Measurements from ENCODE around the gene ZNF423.

Gene ZNF423

GRCh38 chr16:49697631-49698452 is 158.1 kb downstream of the ZNF423 start:
- H3K36me3 ChIP-seq (ENCODE audit: control insufficient read depth, insufficient read depth, low read length), result no peaks in the 10 kb centered on the region
- no peak overlapping the region for H3K4me3 ChIP-seq (replicated peaks; ENCODE audit: low read depth, low read length)
- H3K27me3 ChIP-seq (replicated peaks; ENCODE audit: control insufficient read depth, insufficient read depth, low read length), result no peaks in the 10 kb centered on the region
- TF ChIP-seq CTCF (IDR thresholded peaks at IDR 0.05; ENCODE audit: insufficient read depth, low read length, poor library complexity, severe bottlenecking), result no peak
- DNase-seq (ENCODE audit: extremely low read depth, insufficient read length), result no peak

GRCh38 chr16:49696414-49697101 is 159.4 kb downstream of the ZNF423 start:
- Histone ChIP-seq H3K36me3 (ENCODE audit: control insufficient read depth, insufficient read depth, low read length) (no peaks in the 10 kb centered on the region), H3K4me3 (replicated peaks; ENCODE audit: low read depth, low read length) (no peak overlapping the region), H3K27me3 (replicated peaks; ENCODE audit: control insufficient read depth, insufficient read depth, low read length) (peaks cover 1% of the 10 kb centered on the region)
- no peak for DNase-seq (ENCODE audit: extremely low read depth, insufficient read length)
- TF ChIP-seq CTCF (IDR thresholded peaks at IDR 0.05; ENCODE audit: insufficient read depth, low read length, poor library complexity, severe bottlenecking), result no peak

- no peak for DNase-seq (ENCODE audit: extremely low read depth, insufficient read length)
- Histone ChIP-seq H3K27me3 (replicated peaks; ENCODE audit: control insufficient read depth, insufficient read depth, low read length) (peaks cover 1% of the 10 kb centered on the region), H3K36me3 (ENCODE audit: control insufficient read depth, insufficient read depth, low read length) (no peaks in the 10 kb centered on the region), H3K4me3 (replicated peaks; ENCODE audit: low read depth, low read length) (no peak overlapping the region)
- TF ChIP-seq CTCF (IDR thresholded peaks at IDR 0.05; ENCODE audit: insufficient read depth, low read length, poor library complexity, severe bottlenecking), result no peak
Measured at GRCh38 chr16:49695782-49696413, 160.0 kb downstream of the ZNF423 start.

- no peak for DNase-seq (ENCODE audit: extremely low read depth, insufficient read length)
- H3K4me3 ChIP-seq (replicated peaks; ENCODE audit: low read depth, low read length), result no peak overlapping the region
- peaks cover 1% of the 10 kb centered on the region for H3K27me3 ChIP-seq (replicated peaks; ENCODE audit: control insufficient read depth, insufficient read depth, low read length)
- TF ChIP-seq CTCF (IDR thresholded peaks at IDR 0.05; ENCODE audit: insufficient read depth, low read length, poor library complexity, severe bottlenecking), result no peak
- no peaks in the 10 kb centered on the region for H3K36me3 ChIP-seq (ENCODE audit: control insufficient read depth, insufficient read depth, low read length)
Measured at GRCh38 chr16:49693445-49693844, 162.5 kb downstream of the ZNF423 start.

- H3K4me3 ChIP-seq (replicated peaks; ENCODE audit: low read depth, low read length), result no peak overlapping the region
- no peak for TF ChIP-seq CTCF (IDR thresholded peaks at IDR 0.05; ENCODE audit: insufficient read depth, low read length, poor library complexity, severe bottlenecking)
- DNase-seq (ENCODE audit: extremely low read depth, insufficient read length), result no peak
- peaks cover 3% of the 10 kb centered on the region for H3K27me3 ChIP-seq (replicated peaks; ENCODE audit: control insufficient read depth, insufficient read depth, low read length)
- no peaks in the 10 kb centered on the region for H3K36me3 ChIP-seq (ENCODE audit: control insufficient read depth, insufficient read depth, low read length)
Measured at GRCh38 chr16:49690778-49691177, 165.1 kb downstream of the ZNF423 start.
